Measurements from ENCODE around the gene MCUB.
"Not testable (repeated sequence)": the region's sequence is repeated elsewhere in the genome, so short reads cannot be mapped to it uniquely, and the experiment has no call there.

Gene MCUB

DNA sequence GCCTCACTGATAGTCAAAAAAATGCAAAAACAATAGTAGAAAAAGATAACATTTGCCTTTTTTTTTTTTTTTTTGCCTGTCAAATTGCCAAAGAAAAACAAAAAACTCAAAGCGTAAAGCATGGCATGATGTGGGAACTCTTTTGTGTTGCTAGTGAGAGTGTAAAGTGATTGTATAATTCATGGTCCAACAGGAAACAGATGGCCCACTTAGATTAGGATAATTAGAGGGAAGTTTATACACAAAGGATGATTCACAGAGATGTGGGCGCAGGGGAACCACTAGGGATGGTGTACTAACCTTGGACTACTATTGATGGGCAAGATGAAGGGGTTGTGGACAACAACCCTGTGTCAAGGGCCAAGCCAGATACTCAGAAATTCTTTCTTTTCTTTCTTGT is 16.4 kb downstream of the MCUB start:
- Histone ChIP-seq H3K4me1 (ENCODE audit: control insufficient read depth in 2 of 2, insufficient read depth in 2 of 2, low read length in 2 of 2) (no peaks in the 10 kb centered on the region), H3K9ac (ENCODE audit: low read depth in 1 of 2, low read length in 2 of 2) (no peak overlapping the region), H3K27me3 (ENCODE audit: control insufficient read depth in 2 of 2, insufficient read depth in 2 of 2, low read length in 2 of 2) (no peaks in the 10 kb centered on the region), H3K36me3 (ENCODE audit: control insufficient read depth in 2 of 2, insufficient read depth in 2 of 2, low read length in 2 of 2) (no peaks in the 10 kb centered on the region), H3K4me3 (ENCODE audit: low read length in 2 of 2) (no peak overlapping the region), H3K27ac (ENCODE audit: low read depth in 2 of 2, low read length in 2 of 2) (no peak overlapping the region), H3K9me3 (ENCODE audit: control insufficient read depth in 2 of 2, low read length in 2 of 2) (no peaks in the 10 kb centered on the region)

DNA sequence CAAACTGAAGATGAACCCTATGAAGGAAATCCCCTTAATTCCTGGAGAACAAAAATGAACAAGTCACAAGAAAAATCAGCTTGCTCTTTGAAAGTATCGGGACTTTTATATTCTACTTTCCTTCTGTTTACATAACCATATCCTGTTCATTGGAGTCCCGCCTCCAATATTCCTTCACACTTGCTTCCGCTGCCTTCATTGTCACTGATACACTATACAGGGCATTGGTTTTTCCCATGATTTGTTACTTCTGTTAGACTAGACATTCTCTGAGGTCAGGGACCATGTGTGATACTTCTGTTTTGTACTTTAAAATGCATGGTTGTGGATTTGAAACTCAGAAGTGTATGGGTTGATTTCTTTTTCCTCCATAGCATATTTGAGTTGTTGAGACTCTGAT is 18.8 kb downstream of the MCUB start:
- no peaks in the 10 kb centered on the region for H3K36me3 ChIP-seq (ENCODE audit: control insufficient read depth in 2 of 2, insufficient read depth in 2 of 2, low read length in 2 of 2)
- no peak overlapping the region for H3K9ac ChIP-seq (ENCODE audit: low read depth in 1 of 2, low read length in 2 of 2)
- H3K27me3 ChIP-seq (ENCODE audit: control insufficient read depth in 2 of 2, insufficient read depth in 2 of 2, low read length in 2 of 2) = no peaks in the 10 kb centered on the region
- H3K4me3 ChIP-seq (ENCODE audit: low read length in 2 of 2) = no peak overlapping the region
- H3K9me3 ChIP-seq (ENCODE audit: control insufficient read depth in 2 of 2, low read length in 2 of 2) = no peaks in the 10 kb centered on the region
- no peak overlapping the region for H3K27ac ChIP-seq (ENCODE audit: low read depth in 2 of 2, low read length in 2 of 2)
- H3K4me1 ChIP-seq (ENCODE audit: control insufficient read depth in 2 of 2, insufficient read depth in 2 of 2, low read length in 2 of 2) = no peaks in the 10 kb centered on the region

DNA sequence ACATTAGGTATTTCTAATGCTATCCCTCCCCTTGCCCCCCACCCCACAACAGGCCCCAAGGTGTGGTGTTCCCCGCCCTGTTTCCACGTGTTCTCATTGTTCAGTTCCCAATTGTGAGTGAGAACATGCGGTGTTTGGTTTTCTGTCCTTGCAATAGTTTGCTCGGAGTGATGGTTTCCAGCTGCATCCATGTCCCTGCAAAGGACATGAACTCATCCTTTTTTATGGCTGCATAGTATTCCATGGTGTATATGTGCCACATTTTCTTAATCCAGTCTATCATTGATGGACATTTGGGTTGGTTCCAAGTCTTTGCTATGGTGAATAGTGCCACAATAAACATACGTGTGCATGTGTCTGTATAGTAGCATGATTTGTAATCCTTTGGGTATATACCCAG is 20.0 kb downstream of the MCUB start:
- H3K27me3 ChIP-seq (ENCODE audit: control insufficient read depth in 2 of 2, insufficient read depth in 2 of 2, low read length in 2 of 2); H3K36me3 ChIP-seq (ENCODE audit: control insufficient read depth in 2 of 2, insufficient read depth in 2 of 2, low read length in 2 of 2); H3K27ac ChIP-seq (ENCODE audit: low read depth in 2 of 2, low read length in 2 of 2); H3K9me3 ChIP-seq (ENCODE audit: control insufficient read depth in 2 of 2, low read length in 2 of 2); H3K4me3 ChIP-seq (ENCODE audit: low read length in 2 of 2); H3K9ac ChIP-seq (ENCODE audit: low read depth in 1 of 2, low read length in 2 of 2); H3K4me1 ChIP-seq (ENCODE audit: control insufficient read depth in 2 of 2, insufficient read depth in 2 of 2, low read length in 2 of 2): not testable (repeated sequence)

DNA sequence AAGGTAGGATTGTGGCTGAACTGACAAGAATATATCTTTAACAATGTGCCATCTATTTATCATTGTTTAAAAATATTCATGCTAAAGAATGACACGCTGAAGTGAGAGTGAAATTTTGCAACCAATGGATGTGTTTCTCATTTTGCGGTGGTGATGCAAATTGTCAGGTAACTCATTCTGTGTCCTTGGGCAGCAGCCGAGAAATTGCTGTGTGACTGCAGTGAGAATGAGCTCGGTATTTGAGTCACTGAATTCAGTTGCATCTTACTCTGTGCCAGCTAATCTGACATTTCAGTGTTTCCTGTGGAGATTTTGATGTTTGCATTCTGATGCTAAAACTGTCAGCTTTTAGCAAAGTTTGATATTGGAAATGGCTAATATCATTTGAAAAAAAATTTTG is 28.1 kb downstream of the MCUB start:
- H3K27ac ChIP-seq (ENCODE audit: low read depth in 2 of 2, low read length in 2 of 2) = no peak overlapping the region
- H3K9me3 ChIP-seq (ENCODE audit: control insufficient read depth in 2 of 2, low read length in 2 of 2) = no peaks in the 10 kb centered on the region
- H3K36me3 ChIP-seq (ENCODE audit: control insufficient read depth in 2 of 2, insufficient read depth in 2 of 2, low read length in 2 of 2) = no peaks in the 10 kb centered on the region
- H3K9ac ChIP-seq (ENCODE audit: low read depth in 1 of 2, low read length in 2 of 2) = no peak overlapping the region
- H3K4me1 ChIP-seq (ENCODE audit: control insufficient read depth in 2 of 2, insufficient read depth in 2 of 2, low read length in 2 of 2) = no peaks in the 10 kb centered on the region
- H3K27me3 ChIP-seq (ENCODE audit: control insufficient read depth in 2 of 2, insufficient read depth in 2 of 2, low read length in 2 of 2) = no peaks in the 10 kb centered on the region
- no peak overlapping the region for H3K4me3 ChIP-seq (ENCODE audit: low read length in 2 of 2)

DNA sequence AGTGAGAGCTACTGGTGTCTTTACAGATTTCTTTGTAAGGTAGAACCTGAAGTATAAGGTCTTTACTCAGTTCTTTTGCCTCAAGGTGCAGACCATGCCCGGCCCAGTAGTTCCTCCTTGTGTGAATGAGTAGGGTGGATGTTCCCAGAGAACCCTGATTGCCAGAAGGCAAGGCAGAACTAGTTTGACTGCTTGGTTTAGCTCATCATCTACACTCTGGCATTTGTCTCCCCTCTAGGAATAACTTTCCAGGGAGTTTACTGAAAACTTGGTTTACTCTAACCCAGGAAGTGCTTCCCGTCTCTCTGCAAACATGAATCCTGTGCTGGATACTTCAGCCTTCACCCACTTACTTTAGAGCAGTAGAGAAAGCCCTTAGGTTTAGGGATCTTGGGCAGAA is 29.1 kb downstream of the MCUB start:
- H3K27me3 ChIP-seq (ENCODE audit: control insufficient read depth in 2 of 2, insufficient read depth in 2 of 2, low read length in 2 of 2) = no peaks in the 10 kb centered on the region

DNA sequence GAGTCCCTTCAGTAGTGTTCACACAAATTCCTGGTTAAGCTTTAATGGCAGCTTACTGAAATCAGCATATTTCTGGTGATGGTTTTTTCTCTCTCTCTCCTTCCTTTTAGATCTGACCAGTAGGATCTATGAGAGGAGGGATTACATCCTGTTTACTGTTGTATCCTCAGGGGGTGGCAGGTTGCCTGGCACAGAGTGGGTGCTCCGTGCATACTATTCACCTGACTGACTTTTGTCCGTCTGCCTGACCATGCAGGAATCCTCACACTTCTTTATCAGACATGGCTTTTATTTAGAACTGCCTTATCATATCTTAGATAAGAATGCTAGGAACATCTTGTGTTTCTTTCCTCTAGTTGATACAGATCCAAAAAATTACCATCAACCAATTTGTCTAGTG is 29.6 kb downstream of the MCUB start:
- no peaks in the 10 kb centered on the region for H3K9me3 ChIP-seq (ENCODE audit: control insufficient read depth in 2 of 2, low read length in 2 of 2)
- H3K4me3 ChIP-seq (ENCODE audit: low read length in 2 of 2) = no peak overlapping the region
- no peaks in the 10 kb centered on the region for H3K27me3 ChIP-seq (ENCODE audit: control insufficient read depth in 2 of 2, insufficient read depth in 2 of 2, low read length in 2 of 2)
- H3K4me1 ChIP-seq (ENCODE audit: control insufficient read depth in 2 of 2, insufficient read depth in 2 of 2, low read length in 2 of 2) = no peaks in the 10 kb centered on the region
- no peaks in the 10 kb centered on the region for H3K36me3 ChIP-seq (ENCODE audit: control insufficient read depth in 2 of 2, insufficient read depth in 2 of 2, low read length in 2 of 2)
- H3K27ac ChIP-seq (ENCODE audit: low read depth in 2 of 2, low read length in 2 of 2) = no peak overlapping the region
- no peak overlapping the region for H3K9ac ChIP-seq (ENCODE audit: low read depth in 1 of 2, low read length in 2 of 2)

More for the DNA sequence above, 29.1 kb downstream of the MCUB start:
- Histone ChIP-seq H3K36me3 (ENCODE audit: control insufficient read depth in 2 of 2, insufficient read depth in 2 of 2, low read length in 2 of 2) (no peaks in the 10 kb centered on the region), H3K9me3 (ENCODE audit: control insufficient read depth in 2 of 2, low read length in 2 of 2) (no peaks in the 10 kb centered on the region), H3K4me3 (ENCODE audit: low read length in 2 of 2) (no peak overlapping the region), H3K9ac (ENCODE audit: low read depth in 1 of 2, low read length in 2 of 2) (no peak overlapping the region), H3K4me1 (ENCODE audit: control insufficient read depth in 2 of 2, insufficient read depth in 2 of 2, low read length in 2 of 2) (no peaks in the 10 kb centered on the region), H3K27ac (ENCODE audit: low read depth in 2 of 2, low read length in 2 of 2) (no peak overlapping the region)

DNA sequence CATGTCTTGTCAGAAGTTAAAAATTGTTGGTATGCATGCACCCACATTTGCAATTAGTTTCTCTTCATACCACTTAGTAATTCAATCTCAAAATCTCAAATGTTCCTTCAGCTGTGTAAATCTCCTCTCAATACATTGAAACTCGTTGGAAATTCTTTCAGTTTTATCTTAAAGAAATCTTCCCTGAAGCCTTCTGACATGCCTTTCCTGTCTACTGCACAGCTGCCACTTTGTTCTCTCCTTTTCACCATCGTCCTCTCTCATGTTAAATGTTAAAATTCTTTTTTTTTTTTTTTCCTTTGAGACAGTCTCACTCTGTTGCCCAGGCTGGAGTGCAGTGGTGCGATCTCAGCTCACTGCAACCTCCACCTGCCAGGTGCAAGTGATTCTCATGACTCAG is 30.9 kb downstream of the MCUB start:
- Histone ChIP-seq H3K4me1 (ENCODE audit: control insufficient read depth in 2 of 2, insufficient read depth in 2 of 2, low read length in 2 of 2) (no peaks in the 10 kb centered on the region), H3K36me3 (ENCODE audit: control insufficient read depth in 2 of 2, insufficient read depth in 2 of 2, low read length in 2 of 2) (no peaks in the 10 kb centered on the region), H3K27ac (ENCODE audit: low read depth in 2 of 2, low read length in 2 of 2) (no peak overlapping the region)

DNA sequence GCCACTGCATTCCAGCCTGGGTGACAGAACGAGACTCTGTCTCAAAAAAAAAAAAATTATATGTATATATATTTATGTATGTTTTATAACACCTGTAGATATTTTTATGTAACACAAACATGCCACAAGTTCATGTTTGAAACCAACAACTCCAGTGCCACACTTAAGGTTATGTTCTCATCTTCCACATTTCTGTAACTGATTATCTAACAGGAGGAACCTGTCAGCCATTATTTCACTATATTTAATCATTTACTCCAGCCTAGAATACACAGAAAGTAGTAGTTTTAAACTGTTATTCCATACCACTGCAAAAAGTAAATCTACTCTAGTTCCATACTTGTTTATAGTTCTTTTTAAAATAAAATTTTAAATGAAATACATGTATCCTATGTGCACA is 32.3 kb downstream of the MCUB start:
- Histone ChIP-seq H3K36me3 (ENCODE audit: control insufficient read depth in 2 of 2, insufficient read depth in 2 of 2, low read length in 2 of 2) (no peaks in the 10 kb centered on the region), H3K9me3 (ENCODE audit: control insufficient read depth in 2 of 2, low read length in 2 of 2) (no peaks in the 10 kb centered on the region), H3K9ac (ENCODE audit: low read depth in 1 of 2, low read length in 2 of 2) (no peak overlapping the region), H3K4me3 (ENCODE audit: low read length in 2 of 2) (no peak overlapping the region), H3K4me1 (ENCODE audit: control insufficient read depth in 2 of 2, insufficient read depth in 2 of 2, low read length in 2 of 2) (no peaks in the 10 kb centered on the region), H3K27me3 (ENCODE audit: control insufficient read depth in 2 of 2, insufficient read depth in 2 of 2, low read length in 2 of 2) (no peaks in the 10 kb centered on the region), H3K27ac (ENCODE audit: low read depth in 2 of 2, low read length in 2 of 2) (no peak overlapping the region)

More for the DNA sequence above, 30.9 kb downstream of the MCUB start:
- H3K9ac ChIP-seq (ENCODE audit: low read depth in 1 of 2, low read length in 2 of 2) = no peak overlapping the region
- H3K9me3 ChIP-seq (ENCODE audit: control insufficient read depth in 2 of 2, low read length in 2 of 2) = no peaks in the 10 kb centered on the region
- no peaks in the 10 kb centered on the region for H3K27me3 ChIP-seq (ENCODE audit: control insufficient read depth in 2 of 2, insufficient read depth in 2 of 2, low read length in 2 of 2)
- H3K4me3 ChIP-seq (ENCODE audit: low read length in 2 of 2) = no peak overlapping the region

DNA sequence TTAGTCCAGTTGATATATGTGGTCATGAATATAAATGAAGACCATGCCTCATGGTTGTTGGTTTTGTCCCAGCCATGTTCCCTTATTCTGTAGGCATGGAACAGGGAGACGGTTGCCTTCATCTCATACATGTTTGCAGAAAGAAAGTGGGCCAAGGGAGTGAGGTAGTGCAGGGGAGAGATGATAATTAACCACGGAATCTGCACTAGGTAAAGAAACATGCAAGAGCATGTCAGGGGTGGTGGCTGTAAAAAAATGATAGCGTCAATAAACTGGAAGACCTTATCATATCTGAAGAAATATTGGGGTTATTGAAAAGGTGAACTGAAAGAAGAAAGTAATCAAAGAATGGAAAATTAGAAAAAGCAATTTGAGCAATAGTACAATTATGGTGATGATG is 35.1 kb downstream of the MCUB start:
- not testable (repeated sequence) for H3K4me3 ChIP-seq (ENCODE audit: low read length in 2 of 2); H3K9ac ChIP-seq (ENCODE audit: low read depth in 1 of 2, low read length in 2 of 2); H3K27me3 ChIP-seq (ENCODE audit: control insufficient read depth in 2 of 2, insufficient read depth in 2 of 2, low read length in 2 of 2); H3K4me1 ChIP-seq (ENCODE audit: control insufficient read depth in 2 of 2, insufficient read depth in 2 of 2, low read length in 2 of 2); H3K36me3 ChIP-seq (ENCODE audit: control insufficient read depth in 2 of 2, insufficient read depth in 2 of 2, low read length in 2 of 2); H3K9me3 ChIP-seq (ENCODE audit: control insufficient read depth in 2 of 2, low read length in 2 of 2); H3K27ac ChIP-seq (ENCODE audit: low read depth in 2 of 2, low read length in 2 of 2)

DNA sequence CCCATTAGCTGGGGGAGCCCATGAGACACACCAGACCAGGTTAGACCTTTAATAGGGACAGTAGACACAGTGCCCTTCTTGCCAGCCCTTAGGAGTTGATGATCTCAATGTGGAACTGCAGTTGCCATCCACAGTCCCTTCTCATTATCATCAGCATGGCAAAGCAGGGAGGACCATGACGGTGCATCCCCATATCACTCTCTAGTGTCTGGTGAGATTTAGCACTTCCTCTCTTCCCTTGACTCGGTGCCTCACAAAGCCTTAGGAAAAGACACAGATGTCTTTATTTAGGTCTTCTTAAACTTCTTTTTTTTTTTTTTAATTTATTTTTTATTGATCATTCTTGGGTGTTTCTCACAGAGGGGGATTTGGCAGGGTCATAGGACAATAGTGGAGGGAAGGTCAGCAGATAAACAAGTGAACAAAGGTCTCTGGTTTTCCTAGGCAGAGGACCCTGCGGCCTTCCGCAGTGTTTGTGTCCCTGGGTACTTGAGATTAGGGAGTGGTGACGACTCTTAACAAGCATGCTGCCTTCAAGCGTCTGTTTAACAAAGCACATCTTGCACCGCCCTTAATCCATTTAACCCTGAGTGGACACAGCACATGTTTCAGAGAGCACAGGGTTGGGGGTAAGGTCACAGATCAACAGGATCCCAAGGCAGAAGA is 36.5 kb downstream of the MCUB start:
- H3K9ac ChIP-seq (ENCODE audit: low read depth in 1 of 2, low read length in 2 of 2); H3K27ac ChIP-seq (ENCODE audit: low read depth in 2 of 2, low read length in 2 of 2); H3K36me3 ChIP-seq (ENCODE audit: control insufficient read depth in 2 of 2, insufficient read depth in 2 of 2, low read length in 2 of 2); H3K4me3 ChIP-seq (ENCODE audit: low read length in 2 of 2); H3K27me3 ChIP-seq (ENCODE audit: control insufficient read depth in 2 of 2, insufficient read depth in 2 of 2, low read length in 2 of 2); H3K4me1 ChIP-seq (ENCODE audit: control insufficient read depth in 2 of 2, insufficient read depth in 2 of 2, low read length in 2 of 2); H3K9me3 ChIP-seq (ENCODE audit: control insufficient read depth in 2 of 2, low read length in 2 of 2): not testable (repeated sequence)

Data from mucosa of rectum (tissue), 2 donors.